Lower lobe of right lung (tissue), 2 donors: ENCODE measurements around the gene RUNX1. TPM values are rescaled to one million over a fixed set of nuclear protein-coding genes. Genes with fewer than 3 reads are reported as not detected.

Experiments
- ATAC-seq, 2 donors: fragments of 200-7000 bp; cut with Tn5 transposase; one replicate each; pipeline ENCODE4 v1.9.1; 2020 to 2022; ENCODE audit warnings: mild to moderate bottlenecking in 2 of 2, moderate library complexity in 2 of 2
- DNase-seq: peaks from one replicate; pipeline ENCODE4 v3.0.0-alpha.2; 2020
- H3K27ac ChIP-seq: fragments of 200-600 bp; one replicate; pipeline ENCODE4 v1.8.0; 2022
- H3K27me3 ChIP-seq: fragments of 200-600 bp; one replicate; pipeline ENCODE4 v1.8.0; 2022; ENCODE audit warnings: low read depth
- H3K36me3 ChIP-seq: fragments of 200-600 bp; one replicate; pipeline ENCODE4 v1.8.0; 2022; ENCODE audit warnings: mild to moderate bottlenecking
- H3K4me1 ChIP-seq: fragments of 200-600 bp; one replicate; pipeline ENCODE4 v1.8.0; 2022
- H3K4me3 ChIP-seq: fragments of 200-600 bp; one replicate; pipeline ENCODE4 v1.8.0; 2022; ENCODE audit warnings: mild to moderate bottlenecking
- H3K9me3 ChIP-seq: fragments of 200-600 bp; one replicate; pipeline ENCODE4 v1.8.0; 2022
- CTCF ChIP-seq: fragments of 200-600 bp; IDR thresholded peaks from one replicate; pipeline ENCODE4 v1.8.0; 2022; ENCODE audit warnings: antibody characterized with exemption, mild to moderate bottlenecking
- intact Hi-C: fragments of 100-400 bp; cut with DNase I; formaldehyde crosslinking; loops from one replicate; pipeline ENCODE4 v1.11.0; 2022
- total RNA-seq: library from RNA; stranded (reverse); fragmentation: NEBNext Ultra II Directional; extraction: Animal tissue kit (Norgen Biotek cat#: 25700); gene quantifications from one replicate; pipeline ENCODE4 v1.2.1, GENCODE V29; 2021
- donor health status: DM: no; HTN: yes; CAD: no; lungs with severe emphysema.

Gene RUNX1
- total RNA-seq, 1 donor from 2014 or later: 110 TPM

- intact Hi-C loops: no loop called here
- TF ChIP-seq CTCF: no peak
- H3K4me1 ChIP-seq: peaks cover 15% of the 10 kb centered on the region
- H3K9me3 ChIP-seq: no peaks in the 10 kb centered on the region
- no peaks in the 10 kb centered on the region for H3K27me3 ChIP-seq
- H3K4me3 ChIP-seq: no peak overlapping the region
- DNase-seq: no peak
- no peak overlapping the region for H3K27ac ChIP-seq
- no peak for ATAC-seq
- peaks cover 45% of the 10 kb centered on the region for H3K36me3 ChIP-seq
Observed at GRCh38 chr21:34802180-34802899, 246.8 kb downstream of the RUNX1 start.

GRCh38 chr21:34801519-34802132 lies 247.5 kb downstream of the RUNX1 start:
- peak; percentile 26 for TF ChIP-seq CTCF
- peaks cover 18% of the 10 kb centered on the region for H3K4me1 ChIP-seq
- no peaks in the 10 kb centered on the region for H3K9me3 ChIP-seq
- no peaks in the 10 kb centered on the region for H3K27me3 ChIP-seq
- peaks cover 52% of the 10 kb centered on the region for H3K36me3 ChIP-seq
- ATAC-seq (peak in 1 of 2 donors; percentile 45), DNase-seq (no peak)
- intact Hi-C loops: no loop called here
- H3K4me3 ChIP-seq: no peak overlapping the region
- H3K27ac ChIP-seq: no peak overlapping the region

- no peak overlapping the region for H3K27ac ChIP-seq
- H3K4me1 ChIP-seq: peaks cover 25% of the 10 kb centered on the region
- no peak overlapping the region for H3K4me3 ChIP-seq
- DNase-seq (no peak), ATAC-seq (no peak)
- no peak for TF ChIP-seq CTCF
- no peaks in the 10 kb centered on the region for H3K9me3 ChIP-seq
- peaks cover 58% of the 10 kb centered on the region for H3K36me3 ChIP-seq
- intact Hi-C loops: no loop called here
- no peaks in the 10 kb centered on the region for H3K27me3 ChIP-seq
Observed at GRCh38 chr21:34800797-34801518, 248.1 kb downstream of the RUNX1 start.

GRCh38 chr21:34799092-34799491 lies 250.0 kb downstream of the RUNX1 start:
- DNase-seq: no peak
- intact Hi-C loops: no loop called here
- peak; percentile 42 to 44 for ATAC-seq
- no peaks in the 10 kb centered on the region for H3K27me3 ChIP-seq
- TF ChIP-seq CTCF: no peak
- no peaks in the 10 kb centered on the region for H3K9me3 ChIP-seq
- H3K27ac ChIP-seq: no peak overlapping the region
- H3K36me3 ChIP-seq: peaks cover 75% of the 10 kb centered on the region
- no peak overlapping the region for H3K4me3 ChIP-seq
- peaks cover 38% of the 10 kb centered on the region for H3K4me1 ChIP-seq

GRCh38 chr21:34797921-34798535 lies 251.1 kb downstream of the RUNX1 start:
- Histone ChIP-seq H3K4me3 (no peak overlapping the region), H3K27ac (no peak overlapping the region), H3K4me1 (peaks cover 37% of the 10 kb centered on the region)

More at GRCh38 chr21:34797921-34798535, 251.1 kb downstream of the RUNX1 start:
- no peak for TF ChIP-seq CTCF
- DNase-seq (no peak), ATAC-seq (no peak)
- Histone ChIP-seq H3K27me3 (no peaks in the 10 kb centered on the region), H3K9me3 (no peaks in the 10 kb centered on the region), H3K36me3 (peaks cover 82% of the 10 kb centered on the region)
- intact Hi-C loops: no loop called here
